Stomach (tissue), 9 donors: ENCODE measurements around the gene ASNSD1. TPM values are rescaled to one million over a fixed set of nuclear protein-coding genes. Genes with fewer than 3 reads are reported as not detected.
A peak's percentile ranks its signal among the peaks of the same experiment; 100 is the strongest.

Source experiments
- DNase-seq, 2 donors: peaks; one replicate each; pipeline versions ENCODE4 v3.0.0 to v3.0.0-alpha.2; 2013 to 2019
- H3K27ac ChIP-seq, 5 donors: fragments of 200-600 bp in 4 of 5; sonication (generic) in 4 of 5; one replicate each; pipeline ENCODE4 v1.5.1; 2013 to 2019; ENCODE audit warnings: mild to moderate bottlenecking in 1 of 5, moderate library complexity in 1 of 5
- H3K27me3 ChIP-seq, 3 donors: fragments of 200-600 bp; sonication (generic); one replicate each; pipeline ENCODE4 v1.5.1; 2017 to 2019; ENCODE audit warnings: mixed run types in 1 of 3
- H3K36me3 ChIP-seq, 4 donors: fragments of 200-600 bp; sonication (generic); 1 replicate in 3 of 4; 2 replicates in 1 of 4; pipeline ENCODE4 v1.5.1; 2016 to 2019
- H3K4me1 ChIP-seq, 4 donors: fragments of 200-600 bp; sonication (generic); one replicate each; pipeline ENCODE4 v1.5.1; 2016 to 2019
- H3K4me3 ChIP-seq, 4 donors: fragments of 200-600 bp; sonication (generic) in 3 of 4; one replicate each; pipeline ENCODE4 v1.5.1; 2016 to 2019; ENCODE audit warnings: mild to moderate bottlenecking in 1 of 4
- H3K9me3 ChIP-seq, 4 donors: fragments of 200-600 bp; sonication (generic); one replicate each; pipeline ENCODE4 v1.5.1; 2016 to 2019
- CTCF ChIP-seq, 7 experiments: fragments of 450-650 bp in 4 of 7; fragments of 200-600 bp in 3 of 7; sonication (generic) in 3 of 7; IDR thresholded peaks; one replicate each; pipeline ENCODE4 v1.5.1; 2016 to 2019; ENCODE audit warnings: antibody characterized with exemption in 7 of 7, control low read depth in 2 of 7, mild to moderate bottlenecking in 1 of 7
- EP300 ChIP-seq: sonication (generic); formaldehyde crosslinking; IDR thresholded peaks from one replicate; pipeline ENCODE4 v1.6.1; 2017; ENCODE audit warnings: antibody characterized with exemption
- POLR2A ChIP-seq, 4 donors: fragments of 450-650 bp; IDR thresholded peaks; one replicate each; pipeline ENCODE4 v1.6.1; 2016; ENCODE audit warnings: antibody characterized with exemption in 4 of 4, control low read depth in 2 of 4, mild to moderate bottlenecking in 1 of 4, moderate library complexity in 1 of 4
- POLR2AphosphoS5 ChIP-seq, 3 donors: sonication (generic); formaldehyde crosslinking; IDR thresholded peaks; one replicate each; pipeline ENCODE4 v1.6.1; 2016; ENCODE audit warnings: antibody characterized with exemption in 3 of 3
- WGBS, 5 donors: extraction: QIAGEN DNeasy Blood & Tissue Kit in 3 of 5; methylation state at CpG; one replicate each; pipeline versions ENCODE4 v1.1.5 to v1.1.7; 2013 to 2018; 5-methylcytosine and 5-hydroxymethylcytosine counted together
- intact Hi-C: fragments of 100-400 bp; cut with DNase I; formaldehyde crosslinking; loops from one replicate; pipeline ENCODE4 v1.15.1; 2023; ENCODE audit warnings: low total_unique reads
- polyA plus RNA-seq, 3 donors: library from polyadenylated mRNA; stranded (reverse); fragments of 200-250 nt; gene quantifications; one replicate each; pipeline ENCODE4 v1.2.3, GENCODE V29; 2013
- total RNA-seq, 5 donors: library from RNA; depleted of rRNA; stranded (reverse); fragments of >200 nt; gene quantifications; one replicate each; pipeline versions ENCODE4 v1.1.0 to v1.2.3, GENCODE V29; 2014 to 2016
- donor health status: healthy with polysubstance abuse.
- donor health status: Bipolar disorder and iron deficiency.
- donor health status: healthy.

ASNSD1 gene
- total and polyA plus RNA-seq, 8 donors = 12.3 to 143 (median 35.2) TPM

- peak overlapping the region in 4 of 5 donors; percentile 2 to 70 (median 18) for H3K27ac ChIP-seq
- no peaks in the 10 kb centered on the region for H3K9me3 ChIP-seq
- no peaks in the 10 kb centered on the region for H3K36me3 ChIP-seq
- TF ChIP-seq CTCF (IDR thresholded peaks at IDR 0.05) = no peak
- TF ChIP-seq EP300 = no peak
- no peak for TF ChIP-seq POLR2AphosphoS5 (IDR thresholded peaks at IDR 0.05)
- no peak for TF ChIP-seq POLR2A (IDR thresholded peaks at IDR 0.05)
- no peaks in the 10 kb centered on the region for H3K27me3 ChIP-seq
- no peak overlapping the region for H3K4me3 ChIP-seq
- intact Hi-C loops = no loop called here
- DNase-seq = no peak
- H3K4me1 ChIP-seq = peaks cover 7 to 14% (median 9%) of the 10 kb centered on the region in 4 donors
- WGBS, 5 donors = 22 to 50% (median 38%) methylated on average over 1 of the region's 1 CpG
These were observed 20.3 kb upstream of the ASNSD1 start for GRCh38 chr2:189641002-189641401.

DNA sequence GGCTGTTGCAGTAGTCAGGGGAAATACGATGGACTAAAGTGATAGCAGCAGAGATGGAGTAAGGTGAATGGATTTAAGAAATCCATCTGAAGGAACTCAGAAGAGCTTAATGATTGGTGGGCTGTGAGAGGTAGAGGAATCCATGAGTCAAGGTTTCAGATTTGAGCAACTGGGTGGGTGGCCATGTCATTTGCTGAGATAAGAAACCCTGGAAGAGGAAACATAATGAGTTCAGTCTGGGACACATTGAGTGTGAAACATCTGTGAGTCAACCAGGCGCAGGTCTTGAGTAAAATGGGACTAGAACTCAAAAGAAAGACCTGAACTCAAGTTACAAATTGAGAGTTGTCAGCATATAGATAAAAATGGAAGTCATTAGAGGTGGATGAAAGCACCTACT is 19.7 kb upstream of the ASNSD1 start:
- TF ChIP-seq POLR2AphosphoS5 (IDR thresholded peaks at IDR 0.05) (no peak), CTCF (IDR thresholded peaks at IDR 0.05) (no peak), POLR2A (IDR thresholded peaks at IDR 0.05) (no peak), EP300 (no peak)
- 63 to 73% (median 66%) methylated on average over 2 of the region's 2 CpGs for WGBS, 5 donors
- no peaks in the 10 kb centered on the region for H3K27me3 ChIP-seq

DNA sequence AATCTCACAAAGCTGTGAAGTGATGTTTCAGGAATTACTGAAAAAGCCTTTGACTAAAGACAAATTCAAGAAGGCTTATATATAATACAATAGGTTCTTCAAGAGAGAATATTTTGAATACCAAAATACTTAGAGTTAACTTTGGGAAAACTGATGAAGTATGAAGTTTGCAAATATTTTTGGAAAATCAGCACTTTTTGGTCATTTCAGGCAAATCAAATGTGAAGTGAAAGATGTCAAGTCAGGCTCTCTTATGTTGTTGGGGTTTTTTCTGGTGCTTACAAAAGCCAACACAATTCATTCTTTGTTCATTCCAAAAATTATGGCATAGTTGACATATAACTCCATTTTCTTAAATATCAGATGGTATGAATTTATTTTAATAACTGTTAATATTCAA is 14.7 kb upstream of the ASNSD1 start:
- no peak for TF ChIP-seq CTCF (IDR thresholded peaks at IDR 0.05)
- no peak for TF ChIP-seq EP300
- TF ChIP-seq POLR2A (IDR thresholded peaks at IDR 0.05) = no peak
- TF ChIP-seq POLR2AphosphoS5 (IDR thresholded peaks at IDR 0.05) = no peak

More for the DNA sequence above, 19.7 kb upstream of the ASNSD1 start:
- Histone ChIP-seq H3K9me3 (no peaks in the 10 kb centered on the region), H3K4me1 (peaks cover 7 to 14% (median 9%) of the 10 kb centered on the region in 4 donors), H3K27ac (peak overlapping the region; percentile 2 to 70 (median 21)), H3K4me3 (no peak overlapping the region), H3K36me3 (no peaks in the 10 kb centered on the region)
- intact Hi-C loops = no loop called here
- no peak for DNase-seq

GRCh38 chr2:189648846-189649509 is 12.3 kb upstream of the ASNSD1 start:
- Histone ChIP-seq H3K27ac (no peak overlapping the region), H3K4me3 (no peak overlapping the region), H3K4me1 (no peaks in the 10 kb centered on the region), H3K27me3 (no peaks in the 10 kb centered on the region), H3K9me3 (no peaks in the 10 kb centered on the region), H3K36me3 (no peaks in the 10 kb centered on the region)
- no peak for DNase-seq
- 67 to 85% (median 76%) methylated on average over 1 of the region's 1 CpG for WGBS, 5 donors
- TF ChIP-seq POLR2A (IDR thresholded peaks at IDR 0.05) (no peak), CTCF (IDR thresholded peaks at IDR 0.05) (no peak), POLR2AphosphoS5 (IDR thresholded peaks at IDR 0.05) (no peak), EP300 (no peak)
- intact Hi-C loops = no loop called here

More for the DNA sequence above, 14.7 kb upstream of the ASNSD1 start:
- intact Hi-C loops = no loop called here
- H3K27ac ChIP-seq = no peak overlapping the region
- DNase-seq = no peak
- H3K4me1 ChIP-seq = peaks cover 0 to 3% (median 2%) of the 10 kb centered on the region in 4 donors
- no peaks in the 10 kb centered on the region for H3K36me3 ChIP-seq
- no peaks in the 10 kb centered on the region for H3K27me3 ChIP-seq
- no peaks in the 10 kb centered on the region for H3K9me3 ChIP-seq
- no peak overlapping the region for H3K4me3 ChIP-seq
